ENCODE data around the gene PSG7. TPM values are rescaled to one million over a fixed set of nuclear protein-coding genes. Genes with fewer than 3 reads are reported as not detected.
"Not testable (repeated sequence)": the region's sequence is repeated elsewhere in the genome, so short reads cannot be mapped to it uniquely, and the experiment has no call there.

The PSG7 gene
- total and polyA plus RNA-seq, 2 experiments from 2014 or later: not detected

DNA sequence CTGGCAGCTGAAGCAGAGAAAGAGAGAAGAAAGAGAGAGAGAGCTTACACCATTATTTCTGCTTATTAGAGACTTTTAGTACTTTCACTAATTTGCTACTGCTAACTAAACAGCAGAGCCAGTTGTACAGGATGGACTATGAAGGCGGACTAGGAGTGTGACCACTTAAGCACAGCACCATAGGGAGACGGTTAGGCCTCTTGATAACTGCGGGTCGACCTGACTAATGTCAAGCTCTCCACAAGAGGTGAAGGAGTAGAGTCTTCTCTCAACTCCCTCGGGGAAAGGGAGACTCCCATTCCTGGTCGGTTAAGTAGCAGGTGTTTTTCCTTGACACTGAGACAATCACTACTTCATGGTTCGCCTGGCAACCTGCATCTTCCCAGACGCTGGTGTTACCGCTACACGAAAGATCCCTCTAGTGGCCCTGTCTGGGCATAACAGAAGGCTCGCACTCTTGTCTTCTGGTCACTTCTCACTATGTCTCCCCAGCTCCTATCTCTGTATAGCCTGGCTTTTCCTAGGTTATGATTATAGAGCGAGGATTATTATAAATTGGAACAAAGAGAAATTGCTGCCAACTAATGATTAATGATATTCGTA, 5.3 kb upstream of the PSG7 start:
- TF ChIP-seq, protein P1, sequence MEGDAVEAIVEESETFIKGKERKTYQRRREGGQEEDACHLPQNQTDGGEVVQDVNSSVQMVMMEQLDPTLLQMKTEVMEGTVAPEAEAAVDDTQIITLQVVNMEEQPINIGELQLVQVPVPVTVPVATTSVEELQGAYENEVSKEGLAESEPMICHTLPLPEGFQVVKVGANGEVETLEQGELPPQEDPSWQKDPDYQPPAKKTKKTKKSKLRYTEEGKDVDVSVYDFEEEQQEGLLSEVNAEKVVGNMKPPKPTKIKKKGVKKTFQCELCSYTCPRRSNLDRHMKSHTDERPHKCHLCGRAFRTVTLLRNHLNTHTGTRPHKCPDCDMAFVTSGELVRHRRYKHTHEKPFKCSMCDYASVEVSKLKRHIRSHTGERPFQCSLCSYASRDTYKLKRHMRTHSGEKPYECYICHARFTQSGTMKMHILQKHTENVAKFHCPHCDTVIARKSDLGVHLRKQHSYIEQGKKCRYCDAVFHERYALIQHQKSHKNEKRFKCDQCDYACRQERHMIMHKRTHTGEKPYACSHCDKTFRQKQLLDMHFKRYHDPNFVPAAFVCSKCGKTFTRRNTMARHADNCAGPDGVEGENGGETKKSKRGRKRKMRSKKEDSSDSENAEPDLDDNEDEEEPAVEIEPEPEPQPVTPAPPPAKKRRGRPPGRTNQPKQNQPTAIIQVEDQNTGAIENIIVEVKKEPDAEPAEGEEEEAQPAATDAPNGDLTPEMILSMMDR (IDR thresholded peaks at IDR 0.05; ENCODE audit: low read depth, low read length): peak; percentile 49
- DNase-seq (ENCODE audit: low read depth in 1 of 2, low spot score in 1 of 2): no peak
- H3K4me3 ChIP-seq: no peak overlapping the region
- H3K4me1 ChIP-seq (ENCODE audit: low read depth): no peaks in the 10 kb centered on the region
- no peaks in the 10 kb centered on the region for H3K9me3 ChIP-seq (ENCODE audit: low read depth)
- no peak overlapping the region for H3K27ac ChIP-seq
- no peaks in the 10 kb centered on the region for H3K36me3 ChIP-seq
- no peaks in the 10 kb centered on the region for H3K27me3 ChIP-seq

DNA sequence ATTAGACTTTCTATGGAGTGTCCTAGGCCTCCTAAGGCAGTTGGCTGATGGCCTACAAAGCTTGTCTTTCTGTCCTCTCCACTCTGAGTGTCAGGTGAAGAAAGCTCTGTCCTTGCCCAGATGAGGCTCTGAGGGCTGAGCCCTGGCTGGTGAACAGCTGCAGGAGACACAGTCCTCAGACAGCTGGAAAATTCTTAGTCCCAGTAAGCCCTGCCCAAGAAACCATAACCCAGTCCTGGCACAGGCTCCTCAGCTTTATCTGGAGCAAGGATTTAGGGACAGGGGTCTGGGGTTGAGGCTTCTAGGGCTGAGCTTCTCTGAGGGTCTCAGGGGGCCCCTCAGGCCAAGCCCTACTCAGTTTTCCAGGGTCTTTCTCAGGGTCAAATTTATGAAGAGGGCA, 2.3 kb downstream of the PSG7 start:
- H3K4me1 ChIP-seq (ENCODE audit: low read depth); H3K27me3 ChIP-seq; H3K36me3 ChIP-seq; H3K9me3 ChIP-seq (ENCODE audit: low read depth); H3K27ac ChIP-seq; DNase-seq (ENCODE audit: low read depth in 1 of 2, low spot score in 1 of 2); H3K4me3 ChIP-seq: not testable (repeated sequence)

DNA sequence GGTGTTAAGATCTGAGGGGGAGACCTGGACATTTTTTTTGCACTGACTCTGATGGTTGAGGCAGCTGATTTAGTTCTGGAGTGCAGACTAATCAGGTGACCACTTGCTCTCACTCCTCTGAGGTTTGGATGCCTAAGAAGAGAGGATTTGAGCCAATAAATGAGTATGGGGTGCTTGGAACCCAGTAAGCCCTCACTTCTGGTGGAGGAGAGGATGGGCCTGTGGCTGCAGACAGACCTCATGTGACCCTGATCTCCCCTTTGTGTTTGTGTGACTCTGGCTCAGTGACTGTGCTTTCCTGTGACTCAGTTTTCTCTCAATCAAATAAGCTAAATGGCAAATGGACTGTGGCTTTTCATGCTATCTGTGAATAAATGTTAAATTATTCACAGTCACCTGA, 2.8 kb downstream of the PSG7 start:
- H3K36me3 ChIP-seq; H3K9me3 ChIP-seq (ENCODE audit: low read depth); H3K4me1 ChIP-seq (ENCODE audit: low read depth); H3K27ac ChIP-seq; H3K27me3 ChIP-seq; DNase-seq (ENCODE audit: low read depth in 1 of 2, low spot score in 1 of 2); H3K4me3 ChIP-seq: not testable (repeated sequence)

DNA sequence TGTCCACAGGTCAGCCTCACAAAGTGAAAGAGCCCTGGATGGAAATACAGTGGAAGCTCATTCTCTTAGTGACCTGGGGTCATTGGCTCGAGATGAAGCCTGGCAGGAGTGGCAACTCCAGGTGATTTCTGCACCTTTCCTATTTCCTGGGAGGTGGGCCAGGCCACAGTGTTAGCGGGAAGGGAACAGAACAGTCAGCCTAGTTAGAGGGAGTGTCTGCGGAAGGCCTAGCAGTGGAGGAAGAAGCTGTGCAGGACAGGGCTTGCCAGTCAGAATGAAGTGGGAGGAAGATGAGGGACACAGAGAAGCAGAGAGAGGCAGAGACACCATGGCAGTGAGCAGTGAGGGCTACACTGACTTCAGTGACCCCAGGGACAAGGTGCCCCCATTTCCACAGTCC, 3.6 kb downstream of the PSG7 start:
- not testable (repeated sequence) for H3K9me3 ChIP-seq (ENCODE audit: low read depth); H3K27me3 ChIP-seq; DNase-seq (ENCODE audit: low read depth in 1 of 2, low spot score in 1 of 2); H3K4me3 ChIP-seq; H3K27ac ChIP-seq; H3K4me1 ChIP-seq (ENCODE audit: low read depth); H3K36me3 ChIP-seq

DNA sequence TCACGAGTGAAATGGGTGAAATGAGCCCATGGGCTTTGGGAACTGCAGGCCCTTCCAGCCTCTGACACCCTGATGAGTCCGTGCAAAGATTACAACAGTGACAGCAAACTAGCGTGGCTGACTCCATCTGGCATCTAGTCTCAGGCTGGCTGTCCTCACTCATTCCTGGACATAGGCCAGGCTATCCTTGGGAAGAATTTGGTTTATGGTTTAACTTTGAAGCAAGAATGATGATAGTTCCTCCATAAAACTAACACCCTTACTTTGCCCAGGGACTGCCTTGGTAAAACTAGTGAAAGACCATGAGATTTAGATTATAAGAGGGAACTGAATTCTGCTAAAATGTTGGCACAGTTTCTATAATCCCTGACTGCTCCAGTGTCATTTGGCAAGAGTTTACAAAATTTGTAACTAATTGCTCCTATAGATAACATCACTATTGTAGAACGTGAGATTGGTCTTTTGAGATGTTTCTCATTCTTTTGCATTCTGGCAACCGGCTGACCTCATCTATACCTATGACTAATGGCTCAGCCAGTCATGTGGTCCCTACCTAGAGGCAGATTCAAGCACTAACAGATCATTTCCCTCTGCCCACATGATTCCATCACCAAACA, 4.4 kb downstream of the PSG7 start:
- not testable (repeated sequence) for H3K9me3 ChIP-seq (ENCODE audit: low read depth); H3K27ac ChIP-seq; H3K4me3 ChIP-seq; H3K36me3 ChIP-seq; H3K27me3 ChIP-seq; H3K4me1 ChIP-seq (ENCODE audit: low read depth)
- peak in 1 of 2 donors; percentile 43 for DNase-seq (ENCODE audit: low read depth in 1 of 2, low spot score in 1 of 2)

DNA sequence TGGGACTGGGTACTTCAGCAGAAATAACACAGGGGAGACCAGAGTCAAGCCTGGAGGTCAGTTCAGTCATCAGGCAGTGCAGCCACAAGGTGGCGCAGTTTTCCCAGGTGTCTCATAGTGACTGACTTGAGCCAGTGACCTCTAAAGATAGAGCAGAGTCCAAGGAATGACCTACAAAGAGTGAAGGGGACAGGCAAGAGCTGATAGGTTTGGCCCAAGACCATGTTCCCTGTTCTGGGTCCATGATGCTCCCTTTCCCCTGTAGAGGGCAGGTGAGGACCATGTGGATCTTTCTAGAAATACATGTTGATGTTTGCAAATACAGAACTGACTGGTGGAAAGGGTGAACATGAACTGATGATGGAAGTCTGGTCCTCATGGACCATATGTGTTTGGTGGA, 6.8 kb downstream of the PSG7 start:
- TF ChIP-seq, protein P1 (IDR thresholded peaks at IDR 0.05; ENCODE audit: low read depth, low read length): peak; percentile 30
- not testable (repeated sequence) for H3K9me3 ChIP-seq (ENCODE audit: low read depth); H3K27ac ChIP-seq; H3K27me3 ChIP-seq; H3K4me3 ChIP-seq; H3K36me3 ChIP-seq; H3K4me1 ChIP-seq (ENCODE audit: low read depth)
- DNase-seq (ENCODE audit: low read depth in 1 of 2, low spot score in 1 of 2): peak in 1 of 2 donors; percentile 10

DNA sequence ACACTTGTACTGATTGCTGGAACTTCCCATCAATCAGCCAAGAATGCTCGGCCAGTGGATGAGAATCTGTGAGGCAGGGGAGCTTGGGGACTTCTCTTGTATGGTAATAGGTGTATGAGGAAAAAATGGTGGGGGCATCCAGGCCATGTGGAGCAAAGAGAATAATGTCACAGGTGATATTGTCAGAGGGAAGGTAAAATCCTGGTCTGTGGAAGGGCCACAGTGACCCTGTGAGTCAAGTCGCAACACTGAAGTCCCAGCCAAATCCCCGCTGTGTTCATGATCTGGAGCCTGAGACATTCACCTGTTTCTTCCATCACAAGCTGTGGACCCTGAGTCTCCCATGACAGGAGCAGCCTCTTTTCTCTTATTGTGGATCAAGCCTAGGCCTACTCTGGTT, 8.1 kb downstream of the PSG7 start:
- no peak overlapping the region for H3K27ac ChIP-seq
- H3K27me3 ChIP-seq: no peaks in the 10 kb centered on the region
- H3K4me3 ChIP-seq: no peak overlapping the region
- H3K9me3 ChIP-seq (ENCODE audit: low read depth): no peaks in the 10 kb centered on the region
- TF ChIP-seq, protein P1 (IDR thresholded peaks at IDR 0.05; ENCODE audit: low read depth, low read length): no peak
- no peaks in the 10 kb centered on the region for H3K36me3 ChIP-seq
- no peak for DNase-seq (ENCODE audit: low read depth in 1 of 2, low spot score in 1 of 2)
- H3K4me1 ChIP-seq (ENCODE audit: low read depth): no peaks in the 10 kb centered on the region

Measured in cardiac muscle cell (in vitro differentiated cells and primary cell).